ENCODE results near the gene FSTL4.

GRCh38 chr5:133639850-133640528, 27.6 kb upstream of the FSTL4 start:
- TF ChIP-seq EZH2phosphoT487 (IDR thresholded peaks at IDR 0.05; ENCODE audit: borderline replicate concordance, low read depth, low read length) = no peak
- TF ChIP-seq CTCF (conservative IDR thresholded peaks at IDR 0.05; ENCODE audit: low read length) = no peak
